ENCODE data around the gene ZNF783.

- TF ChIP-seq CTCF (optimal IDR thresholded peaks at IDR 0.05 in 1 of 3, IDR thresholded peaks at IDR 0.05 in 1 of 3, conservative IDR thresholded peaks at IDR 0.05 in 1 of 3; ENCODE audit: extremely low read depth in 1 of 3, insufficient read depth in 2 of 3, low read length in 3 of 3) (no peak), EZH2 (IDR thresholded peaks at IDR 0.05; ENCODE audit: low read length) (no peak)
Measured at GRCh38 chr7:149302222-149302621, 40.2 kb downstream of the ZNF783 start.
